HG03457 (cell line): Measurements from ENCODE around the gene MIDN.

Experiments
- ATAC-seq: cut with Tn5 transposase; IDR thresholded peaks from one replicate; pipeline ENCODE4 v1.9.1; 2021; ENCODE audit warnings: moderate number of reproducible peaks; ENCODE audit not compliant: unreplicated experiment

MIDN gene

GRCh38 chr19:1231729-1232637, 16.4 kb upstream of the MIDN start:
- no peak for ATAC-seq

DNA sequence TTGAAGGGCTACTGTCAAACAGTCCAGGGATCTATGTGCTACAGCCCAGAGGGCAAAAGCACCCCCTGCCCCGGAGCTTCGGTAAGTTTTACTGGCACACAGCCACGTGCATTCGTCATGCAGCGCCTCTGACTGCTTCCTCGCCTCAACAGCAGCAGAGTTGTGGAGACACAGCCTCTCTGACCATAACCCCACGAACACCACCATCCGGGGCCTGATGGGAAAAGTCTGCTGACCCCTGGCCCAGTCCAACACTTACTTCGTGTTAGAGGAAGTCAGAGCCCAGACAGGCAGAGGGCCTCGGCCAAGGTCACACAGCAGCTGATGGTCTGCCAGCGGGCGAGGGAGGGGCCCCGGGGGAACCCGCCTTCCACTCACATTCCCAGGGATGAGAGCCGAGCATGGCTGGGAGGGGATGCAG, 15.7 kb upstream of the MIDN start:
- ATAC-seq: no peak

GRCh38 chr19:1233115-1233667, 15.2 kb upstream of the MIDN start:
- no peak for ATAC-seq

GRCh38 chr19:1234051-1234954, 14.1 kb upstream of the MIDN start:
- ATAC-seq: no peak

- ATAC-seq: no peak
Measured at GRCh38 chr19:1234955-1235380, 13.4 kb upstream of the MIDN start.

DNA sequence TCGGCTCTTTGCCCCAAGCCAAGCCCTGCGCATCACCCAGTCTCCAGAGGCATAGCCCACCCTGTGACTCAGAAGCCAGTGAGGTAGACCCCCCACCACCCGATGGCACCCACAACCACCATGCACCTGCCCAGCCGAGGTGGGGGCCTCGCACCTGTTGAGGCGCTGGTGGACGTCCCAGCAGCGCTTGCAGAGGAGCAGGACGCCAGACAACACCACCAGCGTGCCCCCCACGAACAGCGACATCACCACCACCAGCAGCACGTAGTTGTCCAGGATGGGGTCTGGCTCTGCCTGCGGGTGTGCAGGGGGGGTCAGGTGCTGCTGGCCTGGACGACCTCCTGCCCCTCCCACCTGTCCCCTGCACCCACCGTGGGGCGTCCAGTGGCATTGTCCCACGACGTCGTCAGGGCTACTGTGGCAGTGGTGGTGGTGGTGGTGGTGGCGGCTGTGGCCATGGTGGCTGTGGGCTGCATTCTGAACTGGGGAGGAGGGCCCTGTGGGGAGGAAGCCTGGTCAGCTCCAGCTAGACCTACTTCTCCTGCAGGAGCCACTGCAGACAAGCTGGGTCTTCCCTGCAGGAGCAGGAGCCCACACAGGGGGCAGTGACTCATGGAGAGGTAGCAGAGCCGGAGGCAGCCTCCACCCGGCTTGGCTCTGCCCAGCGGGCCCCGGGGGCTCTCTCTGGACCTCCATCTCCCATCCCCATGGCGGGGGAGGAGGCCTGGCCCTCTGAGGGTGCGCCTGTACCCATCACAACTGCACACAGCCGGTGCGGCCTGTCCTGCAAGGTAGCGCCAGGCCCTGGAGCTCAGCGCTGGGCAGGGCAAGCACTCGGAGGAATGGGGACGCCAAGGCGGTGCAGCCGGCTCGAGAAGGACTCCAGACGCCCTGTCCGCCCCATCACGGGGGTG, 12.5 kb upstream of the MIDN start:
- ATAC-seq: no peak

GRCh38 chr19:1236576-1236975, 11.8 kb upstream of the MIDN start:
- no peak for ATAC-seq

DNA sequence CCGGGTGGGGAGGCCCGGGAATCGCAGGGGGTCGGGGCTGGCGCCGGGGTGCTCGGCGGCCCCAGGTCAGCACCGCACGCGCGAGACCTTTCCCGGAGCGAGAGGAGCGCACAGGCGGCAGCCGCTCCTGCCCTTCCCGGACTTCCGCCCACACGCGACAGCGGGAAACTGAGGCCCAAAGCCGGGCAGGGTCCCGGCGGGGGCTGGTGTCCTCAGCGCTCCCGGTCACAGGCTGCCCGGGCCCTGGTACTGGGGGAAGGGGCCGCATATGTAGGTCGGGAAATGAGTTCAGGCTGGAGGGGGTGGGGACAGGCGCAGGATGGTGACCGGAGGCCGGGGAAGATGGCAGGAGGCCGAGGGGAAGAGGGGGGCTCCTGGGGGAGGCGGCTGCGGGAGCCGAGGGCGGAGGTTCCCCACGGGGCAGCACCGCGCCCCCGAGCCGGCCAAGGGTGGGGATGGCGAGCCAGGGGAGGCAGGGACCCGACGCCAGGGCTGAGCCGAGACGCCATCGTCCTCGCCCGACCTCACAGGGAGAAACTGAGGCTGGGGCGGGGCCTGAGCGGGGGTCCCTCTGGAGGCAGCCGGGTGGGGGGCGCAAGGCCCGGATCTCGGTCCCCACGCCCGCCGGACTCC, 11.2 kb upstream of the MIDN start:
- no peak for ATAC-seq

DNA sequence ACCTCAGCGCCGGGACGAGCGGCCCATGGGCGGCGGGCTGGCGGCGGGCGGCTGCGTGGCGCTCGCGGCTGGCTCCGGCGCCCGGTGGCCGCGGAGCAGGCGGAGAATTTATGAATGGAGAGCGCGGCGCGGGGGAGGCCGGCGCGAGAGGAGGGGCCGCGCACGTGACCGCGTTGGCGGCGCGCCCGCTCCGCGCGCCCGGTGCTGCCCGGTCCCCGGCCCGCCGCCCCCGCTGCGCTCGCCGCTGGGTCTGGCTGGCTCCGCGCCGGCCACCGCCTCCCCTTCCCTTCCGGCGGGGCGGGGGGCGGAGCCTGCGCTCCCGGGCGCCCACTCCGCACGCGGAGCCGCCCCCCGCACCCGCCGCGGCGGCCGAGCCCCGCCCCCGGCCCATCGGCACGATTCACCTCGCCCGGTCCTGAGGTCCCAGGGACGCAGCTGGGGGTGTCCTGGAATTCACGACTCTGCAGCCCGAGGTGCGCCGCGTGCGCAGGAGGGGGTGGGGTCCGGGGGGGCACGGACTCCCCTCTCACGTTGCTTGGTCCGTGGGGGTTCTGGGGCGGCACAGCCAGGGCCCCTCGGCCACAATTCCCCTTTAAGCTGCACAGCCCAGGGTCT, 10.5 kb upstream of the MIDN start, which contains the start of gene CBARP:
Gene CBARP (minus strand): TSS at position 252 of the 615 bp plus-strand sequence. CDS start 1,905 bp downstream, outside the sequence.
- ATAC-seq: no peak

GRCh38 chr19:1238369-1239303, 9.7 kb upstream of the MIDN start:
- no peak for ATAC-seq

DNA sequence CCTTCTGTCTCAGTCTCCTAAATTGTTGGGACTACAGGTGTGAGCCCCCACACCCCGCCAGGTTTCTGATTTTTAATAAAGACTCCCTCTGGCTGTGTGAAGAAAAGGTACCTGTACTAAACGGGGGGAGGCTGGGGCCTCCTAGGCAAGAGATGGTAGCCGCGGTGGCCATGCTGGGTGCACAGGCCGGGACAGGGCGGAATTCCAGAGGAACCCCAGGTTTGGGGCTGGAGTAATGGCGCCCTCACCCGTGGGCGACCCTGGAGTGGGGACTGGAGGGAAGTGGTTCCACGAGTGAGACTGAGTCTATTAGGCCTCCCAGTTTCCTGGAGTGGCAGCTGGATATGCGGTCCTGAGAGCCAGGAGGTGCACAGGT, 9.0 kb upstream of the MIDN start:
- no peak for ATAC-seq

DNA sequence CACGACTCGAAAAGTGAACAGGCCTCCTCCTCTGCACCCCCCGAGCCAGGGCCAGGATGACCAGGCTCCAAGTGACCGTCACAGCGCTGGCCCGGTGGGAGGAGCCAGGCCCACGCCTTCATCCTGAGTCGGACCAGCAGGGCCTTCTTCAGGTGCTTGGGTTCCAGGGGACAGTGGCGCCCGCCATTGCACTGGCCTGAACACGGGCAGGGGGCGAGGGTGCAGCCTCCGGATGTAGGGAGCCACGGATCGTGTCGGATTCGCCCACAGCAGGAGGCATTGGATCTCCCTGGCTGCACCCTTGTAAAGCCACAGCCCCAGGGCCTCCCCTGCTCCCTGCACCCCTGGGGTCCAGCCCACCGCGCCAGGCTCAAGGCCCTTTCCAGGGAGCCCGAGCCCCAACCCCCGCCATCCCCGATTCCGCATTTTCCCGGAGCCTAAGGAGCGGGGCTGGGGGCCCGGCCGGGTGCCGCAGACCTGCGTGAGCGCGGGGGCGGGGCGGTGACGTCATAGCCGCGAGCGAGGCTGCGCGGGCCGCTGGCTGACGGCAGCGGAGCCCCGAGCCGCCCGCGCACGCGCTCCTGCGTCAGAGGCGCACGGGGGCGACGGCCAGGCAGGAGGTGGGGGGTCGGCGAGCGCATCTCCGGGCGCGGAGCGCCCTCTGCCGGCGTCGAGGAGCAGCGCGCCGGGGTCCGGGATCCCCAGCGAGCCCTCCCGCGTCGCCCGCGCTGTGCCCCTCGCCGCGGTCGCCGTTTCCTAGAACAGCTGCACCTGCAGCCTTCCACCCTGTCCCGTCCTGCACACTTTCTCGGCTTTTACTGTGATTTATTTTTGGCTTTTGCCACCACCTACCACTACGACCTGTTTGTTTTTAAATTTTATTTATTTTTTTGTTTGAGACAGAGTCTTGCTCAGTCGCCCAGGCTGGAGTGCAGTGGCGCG, 8.3 kb upstream of the MIDN start:
- ATAC-seq: no peak

DNA sequence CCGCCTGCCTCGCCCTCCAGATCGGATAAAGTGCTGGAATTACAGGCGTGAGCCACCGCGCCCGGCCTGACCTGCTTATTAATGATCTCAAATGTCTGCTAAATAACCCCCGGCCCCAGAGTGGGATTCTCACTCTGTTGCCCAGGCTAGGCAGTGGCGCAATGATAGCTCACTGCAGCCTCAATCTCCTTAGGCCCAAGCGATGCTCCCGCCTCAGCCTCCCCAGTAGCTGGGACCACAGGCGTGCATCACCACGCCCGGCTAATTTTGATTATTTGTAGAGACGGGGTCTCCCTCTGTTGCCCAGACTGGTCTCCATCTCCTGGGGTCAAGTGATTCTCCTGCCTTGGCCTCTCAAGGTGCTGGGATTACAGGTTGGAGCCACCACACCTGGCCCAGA, 7.5 kb upstream of the MIDN start:
- ATAC-seq: no peak

DNA sequence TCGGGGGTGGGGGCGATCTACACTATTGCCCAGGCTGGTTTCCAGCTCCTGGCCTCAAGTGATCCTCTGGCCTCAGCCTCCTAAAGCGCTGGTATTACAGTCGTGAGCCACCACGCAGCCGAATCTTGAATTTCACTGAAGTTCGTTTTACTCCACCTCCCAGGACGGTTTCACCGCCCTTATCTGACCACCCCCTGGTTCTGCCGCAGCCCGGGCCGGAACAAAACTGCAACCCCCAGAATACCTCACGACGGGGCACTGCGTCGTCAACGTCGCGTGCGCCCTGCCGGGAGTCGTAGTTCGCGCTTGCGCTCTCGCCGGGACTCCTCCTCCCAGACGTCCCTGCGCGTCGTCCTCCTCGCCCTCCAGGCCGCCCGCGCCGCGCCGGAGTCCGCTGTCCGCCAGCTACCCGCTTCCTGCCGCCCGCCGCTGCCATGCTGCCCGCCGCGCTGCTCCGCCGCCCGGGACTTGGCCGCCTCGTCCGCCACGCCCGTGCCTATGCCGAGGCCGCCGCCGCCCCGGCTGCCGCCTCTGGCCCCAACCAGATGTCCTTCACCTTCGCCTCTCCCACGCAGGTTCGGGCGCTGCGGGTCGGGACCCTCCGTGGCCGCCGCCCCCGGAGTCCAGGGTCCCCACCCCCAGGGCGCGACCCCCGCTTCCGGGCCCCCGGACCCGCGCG, 6.8 kb upstream of the MIDN start, which contains the start of gene ATP5F1D:
Gene ATP5F1D (plus strand): TSS at position 335 of the 679 bp plus-strand sequence. CDS start 100 bp downstream, at position 435.
- ATAC-seq: peak; percentile 37

- ATAC-seq: no peak
Measured at GRCh38 chr19:1243768-1244692, 4.4 kb upstream of the MIDN start.
